Amniotic stem cell (primary cell): ENCODE data around the gene LPIN1.
"Not testable (repeated sequence)": the region's sequence is repeated elsewhere in the genome, so short reads cannot be mapped to it uniquely, and the experiment has no call there.

ENCODE experiments used
- DNase-seq: peaks from one replicate; lab custom pipeline; 2025; lab: John Stamatoyannopoulos, UW

LPIN1 gene

DNA sequence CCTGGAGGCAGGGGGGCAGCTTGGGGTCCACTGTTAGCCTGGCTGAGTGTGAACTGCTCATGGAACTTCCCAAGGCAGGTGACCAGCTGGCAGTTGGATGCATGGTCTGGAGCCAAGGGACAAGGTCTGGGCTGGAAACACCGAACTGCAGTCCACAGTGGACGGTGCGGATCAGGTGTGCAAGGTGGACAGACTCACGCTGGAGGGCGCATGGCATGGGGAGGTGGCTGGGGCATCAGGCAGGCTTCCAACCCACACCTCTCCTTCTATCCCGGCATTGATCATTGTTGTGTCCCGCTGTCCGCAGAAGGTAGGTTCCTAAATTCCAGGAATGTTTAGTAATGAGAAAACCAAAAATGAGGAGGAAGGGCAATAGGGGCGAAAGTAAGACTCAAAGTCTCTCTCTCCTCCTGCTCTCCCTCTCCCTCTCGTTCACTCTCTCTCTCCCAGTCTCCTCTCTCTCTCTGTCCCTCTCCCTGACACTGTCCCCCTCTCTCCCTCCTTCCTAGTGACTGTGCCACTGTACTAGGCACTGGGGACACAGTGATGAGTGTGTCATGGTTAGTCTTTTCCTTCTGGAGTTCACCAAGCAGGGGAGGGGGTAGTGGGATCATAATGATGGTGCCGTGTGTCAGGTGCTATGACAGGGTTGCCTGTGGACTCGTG lies 30.3 kb upstream of the LPIN1 start:
- DNase-seq = no peak

DNA sequence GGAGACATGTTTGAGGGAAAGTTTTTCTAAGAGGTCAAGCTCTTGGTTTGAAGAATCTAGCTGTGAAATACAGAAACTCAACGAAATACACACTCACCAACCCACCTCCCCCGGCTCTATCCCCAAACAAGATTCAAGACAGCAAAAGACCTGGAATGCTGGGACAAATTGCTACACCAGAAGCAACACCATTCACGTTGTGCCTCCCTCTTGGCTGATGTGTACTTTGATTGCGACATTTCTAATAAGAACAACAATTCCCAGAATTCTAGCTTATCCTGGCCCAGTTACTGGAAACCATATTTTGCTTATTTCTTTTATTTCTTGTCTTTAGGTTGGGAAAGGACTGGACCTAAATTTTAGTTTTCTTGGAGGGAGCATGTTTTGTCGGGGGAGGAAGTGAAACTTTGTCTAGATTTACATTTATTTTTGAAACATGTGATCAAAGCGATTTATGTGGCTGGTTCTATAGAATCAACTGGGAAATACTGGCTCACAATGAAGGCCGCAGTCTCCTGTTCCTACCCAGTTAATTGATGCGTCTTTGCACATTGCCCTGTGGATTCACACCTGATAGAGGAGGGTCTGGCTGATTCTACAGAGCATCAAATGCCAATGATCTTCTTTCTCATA lies 29.6 kb upstream of the LPIN1 start:
- DNase-seq = no peak

DNA sequence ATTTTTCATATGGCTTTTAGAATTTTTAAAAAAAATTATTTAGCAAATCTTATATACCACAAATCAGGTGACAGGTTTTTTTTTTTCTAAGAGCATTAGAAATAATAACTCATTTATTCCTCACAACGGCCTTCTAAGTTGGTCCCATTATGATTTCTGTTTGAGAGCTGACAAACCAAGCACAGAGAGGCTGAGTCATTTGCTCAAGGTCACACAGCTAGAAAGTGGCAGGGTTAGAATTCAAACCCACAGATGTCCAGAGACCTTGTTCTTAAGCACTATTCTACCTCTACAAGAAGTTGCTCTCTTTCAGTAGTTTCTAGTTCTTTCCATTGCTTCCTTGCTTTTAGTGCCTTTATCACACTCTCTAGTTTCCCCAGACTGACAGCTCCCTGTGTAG lies 28.8 kb upstream of the LPIN1 start:
- DNase-seq = no peak

DNA sequence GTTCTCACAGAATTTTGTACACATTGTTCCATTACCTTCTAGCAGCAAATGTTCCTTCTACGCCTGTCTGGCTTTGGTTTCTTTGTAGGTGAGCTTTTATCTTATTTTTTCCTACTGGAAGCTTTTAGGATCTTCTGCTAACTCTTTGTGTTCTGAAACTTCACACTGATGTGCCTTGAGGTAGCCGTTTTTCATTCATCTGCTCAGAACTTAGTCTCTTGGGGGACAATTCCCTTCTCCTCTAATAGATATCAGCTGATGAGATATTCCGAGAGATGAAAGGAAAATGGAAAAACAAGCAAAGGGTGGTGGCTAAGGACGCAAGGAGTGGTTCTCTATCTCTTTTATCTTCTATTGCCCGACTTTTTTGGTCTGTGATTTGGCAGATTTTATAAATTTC lies 27.8 kb upstream of the LPIN1 start:
- DNase-seq = no peak

DNA sequence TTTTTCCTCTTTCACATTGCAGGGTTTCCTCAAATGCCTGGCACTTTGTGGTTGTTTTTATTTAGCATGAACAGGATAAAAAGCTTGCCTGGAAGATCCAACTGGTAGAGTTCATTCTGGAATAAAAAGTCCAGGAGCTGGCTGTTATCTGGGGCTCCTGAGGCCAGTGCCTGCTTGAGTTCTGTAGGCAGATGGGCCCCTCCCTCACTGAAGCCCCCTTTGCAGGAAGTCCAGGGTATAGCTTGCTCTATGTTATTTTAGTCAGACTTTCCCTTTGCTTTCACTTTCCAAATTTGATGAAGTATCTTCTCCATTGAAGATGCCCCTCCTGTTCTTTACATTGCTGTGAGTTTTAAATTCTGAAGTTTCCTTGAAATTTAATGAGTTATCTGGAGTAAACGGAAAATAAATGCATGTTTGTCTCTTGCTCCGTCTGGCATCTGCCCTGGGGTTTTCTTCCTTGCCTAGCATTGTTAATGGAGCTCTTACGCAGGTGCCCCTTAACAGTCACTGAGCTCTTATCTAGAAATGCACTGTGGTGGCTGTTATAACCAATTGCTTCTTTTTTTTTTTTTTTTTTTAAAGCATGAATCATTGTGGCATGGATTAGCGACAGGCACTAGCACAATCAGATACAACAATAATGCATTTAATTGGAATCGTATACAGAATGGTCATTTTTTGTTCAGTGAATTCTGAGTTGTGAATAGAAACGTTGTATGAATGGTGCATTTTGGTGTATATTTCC lies 27.0 kb upstream of the LPIN1 start:
- no peak for DNase-seq

DNA sequence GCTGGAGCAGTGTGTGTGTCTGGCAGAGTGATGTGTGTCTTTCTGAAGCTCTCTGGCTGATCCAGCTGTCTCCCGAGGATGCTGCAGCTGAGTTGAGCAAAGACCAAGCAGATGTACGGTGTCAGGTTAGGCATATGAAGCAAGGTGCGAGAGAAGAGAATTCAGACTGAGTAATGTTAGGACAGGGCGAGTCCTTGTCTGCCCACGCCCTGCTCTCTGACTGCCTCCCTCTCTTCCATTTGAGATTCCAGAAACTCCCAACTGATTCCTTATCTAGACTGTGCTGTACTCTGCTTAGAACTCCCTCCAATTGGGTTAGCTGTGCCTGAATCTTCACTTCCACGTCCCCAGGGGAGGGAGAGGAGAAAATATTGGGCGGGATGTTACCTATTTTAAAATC lies 25.7 kb upstream of the LPIN1 start:
- no peak for DNase-seq

DNA sequence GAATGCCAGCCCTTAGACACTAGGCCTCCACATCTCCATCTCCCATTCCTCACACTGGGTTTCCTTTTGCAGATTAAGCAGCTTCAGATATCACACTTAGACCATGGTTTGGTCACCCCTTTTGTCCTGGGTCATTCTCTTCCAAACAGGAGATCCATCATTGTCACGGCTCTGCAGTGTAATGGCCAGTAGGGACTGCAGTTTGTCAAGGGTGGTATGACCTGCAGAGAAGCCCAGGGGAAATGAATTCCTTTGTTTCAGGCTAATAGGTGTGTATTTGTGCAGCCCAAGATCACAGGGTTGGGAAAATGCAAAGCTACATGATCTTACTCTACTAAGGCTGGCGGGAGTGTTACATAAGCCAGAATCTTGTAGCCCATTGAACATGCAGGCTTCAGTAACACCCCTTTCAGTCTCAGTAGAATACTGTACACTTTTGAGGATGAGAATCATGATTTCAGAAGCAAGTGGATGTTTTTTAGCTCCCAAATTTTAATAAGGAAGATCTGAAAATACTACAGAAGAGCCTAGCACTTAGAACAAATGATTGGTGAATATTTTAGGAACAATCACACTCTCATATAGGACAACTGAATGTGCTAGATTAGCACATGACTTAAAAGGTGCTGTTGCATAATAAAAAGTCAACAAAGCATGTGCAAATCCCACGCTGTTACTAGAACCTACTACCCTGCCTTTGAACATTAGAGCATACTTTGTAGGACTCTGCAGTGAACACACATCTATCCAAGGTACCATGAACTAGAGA lies 24.0 kb upstream of the LPIN1 start:
- no peak for DNase-seq

DNA sequence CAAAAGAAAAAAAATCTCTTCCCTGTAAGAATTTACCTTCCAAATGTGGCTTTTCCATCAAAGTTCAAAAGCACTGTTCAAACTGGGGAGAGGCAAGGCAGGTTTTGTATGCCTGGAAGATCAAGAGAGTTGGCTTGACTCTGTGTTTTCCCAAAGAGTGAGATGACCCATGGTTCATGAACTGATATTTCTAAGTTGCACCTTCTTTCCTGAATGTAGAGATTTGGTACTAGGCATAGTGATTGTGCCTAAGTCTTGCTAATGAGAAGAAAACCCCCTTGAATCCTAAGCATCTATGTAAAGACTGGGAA lies 23.4 kb upstream of the LPIN1 start:
- no peak for DNase-seq

DNA sequence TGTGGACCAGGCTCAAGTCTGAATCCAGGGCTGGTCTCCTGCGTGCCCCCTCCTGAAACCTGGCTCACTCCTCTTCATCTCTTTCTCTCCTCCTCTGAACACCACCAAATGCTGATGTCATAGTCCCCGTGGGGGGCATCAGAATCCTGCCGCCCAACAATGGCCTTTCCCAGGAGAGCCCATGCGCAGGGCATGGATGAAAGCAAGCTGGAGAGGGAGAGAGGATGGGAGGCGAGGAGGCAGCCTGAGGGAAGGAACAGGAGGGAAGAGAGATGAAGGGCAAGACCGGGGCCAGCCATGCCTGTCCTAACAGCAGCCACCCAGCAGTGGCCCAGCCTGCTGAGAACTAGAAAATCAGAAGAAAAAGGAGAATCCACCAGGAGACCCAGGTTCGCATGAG lies 22.3 kb upstream of the LPIN1 start:
- DNase-seq = no peak

DNA sequence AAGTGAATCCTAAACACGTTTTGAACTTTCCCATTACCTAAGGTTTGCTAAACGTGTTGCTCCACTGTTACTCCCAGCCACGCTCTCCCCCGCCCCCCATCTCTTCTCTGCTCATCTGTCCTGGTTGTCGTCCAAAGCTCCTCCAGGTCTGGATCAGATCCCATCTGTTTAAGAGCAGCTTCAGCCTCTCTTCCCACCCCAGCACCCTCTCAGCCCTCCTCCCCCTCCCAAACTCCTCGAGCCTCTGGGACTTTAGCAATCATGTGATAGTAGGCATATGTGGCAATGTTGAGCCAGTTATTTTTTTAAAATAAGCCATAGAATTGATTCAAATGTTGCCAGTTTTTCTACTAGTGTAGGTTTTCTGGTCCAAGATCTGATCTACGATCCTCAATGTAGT lies 20.0 kb upstream of the LPIN1 start:
- no peak for DNase-seq

DNA sequence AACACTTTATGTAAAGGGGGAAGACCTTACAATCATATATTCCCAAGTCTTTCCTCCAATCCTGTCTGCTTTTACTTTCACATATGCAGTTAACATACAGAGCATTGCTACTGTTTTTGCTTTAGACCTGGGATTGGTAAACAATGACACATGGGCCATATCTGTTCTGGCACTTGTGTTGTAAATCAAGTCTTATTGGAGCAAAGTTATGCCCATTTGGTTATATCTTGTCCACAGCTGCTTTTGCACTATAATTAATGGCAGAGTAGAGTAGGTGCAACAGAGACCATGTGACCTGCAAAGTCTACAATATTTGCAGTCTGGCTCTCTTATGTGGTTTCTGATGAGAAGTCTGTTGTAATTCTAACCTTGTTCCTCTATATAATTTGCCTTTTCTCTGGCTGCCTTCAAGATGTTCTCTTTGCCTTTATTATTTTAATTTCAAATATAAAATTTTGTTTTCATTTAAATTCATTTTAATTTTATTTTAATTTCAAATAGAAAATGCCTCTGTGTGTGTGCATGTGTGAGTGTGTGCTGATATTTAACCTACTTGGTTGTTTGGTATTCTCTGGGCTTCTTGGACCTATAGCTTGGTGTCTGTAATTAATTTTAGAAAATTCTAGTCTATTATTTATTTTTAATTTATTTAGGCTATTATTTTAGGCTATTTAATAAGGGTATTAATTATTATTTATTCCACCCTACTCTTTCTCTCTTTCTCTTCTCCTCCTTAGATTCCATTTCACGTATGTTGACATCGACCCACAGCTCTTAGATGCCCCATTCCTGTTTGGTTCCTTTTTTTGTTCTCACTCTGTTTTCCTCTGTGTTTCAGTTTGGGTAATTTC lies 16.8 kb upstream of the LPIN1 start:
- no peak for DNase-seq

DNA sequence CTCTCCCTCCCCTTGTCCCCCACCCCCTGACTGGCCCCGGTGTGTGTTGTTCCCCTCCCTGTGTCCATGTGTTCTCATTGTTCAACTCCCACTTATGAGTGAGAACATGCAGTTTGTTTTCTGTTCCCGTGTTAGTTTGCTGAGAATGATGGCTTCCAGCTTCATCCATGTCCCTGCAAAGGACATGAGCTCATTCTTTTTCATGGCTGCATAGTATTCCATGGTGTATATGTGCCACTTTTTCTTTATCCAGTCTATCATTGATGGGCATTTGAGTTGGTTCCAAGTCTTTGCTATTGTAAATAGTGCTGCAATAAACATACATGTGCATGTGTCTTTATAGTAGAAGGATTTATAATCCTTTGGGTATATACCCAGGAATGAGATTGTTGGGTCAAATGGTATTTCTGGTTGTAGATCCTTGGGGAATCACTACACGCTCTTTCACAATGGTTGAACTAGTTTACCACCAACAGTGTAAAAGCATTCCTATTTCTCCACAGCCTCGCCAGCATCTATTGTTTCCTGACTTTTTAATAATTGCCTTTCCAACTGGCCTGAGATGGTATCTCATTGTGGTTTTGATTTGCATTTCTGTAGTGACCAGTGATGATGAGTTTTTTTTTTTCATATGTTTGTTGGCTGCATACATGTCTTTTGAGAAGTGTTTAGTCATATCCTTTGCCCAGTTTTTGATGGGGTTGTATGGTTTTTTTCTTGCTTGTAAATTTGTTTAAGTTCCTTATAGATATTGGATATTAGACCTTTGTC lies 15.0 kb upstream of the LPIN1 start:
- DNase-seq = not testable (repeated sequence)

DNA sequence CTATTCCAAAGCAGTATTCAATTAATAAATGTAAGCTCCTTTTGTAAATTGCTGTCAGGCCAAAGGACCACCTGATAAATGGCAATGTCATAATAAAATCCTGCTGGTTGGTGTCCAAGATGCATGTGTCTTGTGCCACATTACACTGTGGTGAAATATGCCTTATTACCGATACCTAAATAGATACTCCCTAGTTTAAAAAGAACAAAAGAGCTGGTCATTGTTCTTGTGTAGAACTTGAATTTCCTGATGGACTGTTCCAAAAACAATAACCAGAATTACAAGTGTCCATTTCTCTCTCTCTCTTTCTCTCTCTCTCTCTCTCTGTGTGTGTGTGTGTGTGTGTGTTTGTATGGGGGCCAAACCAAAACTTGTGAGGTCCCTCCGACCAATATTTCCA lies 13.8 kb upstream of the LPIN1 start:
- DNase-seq = no peak

DNA sequence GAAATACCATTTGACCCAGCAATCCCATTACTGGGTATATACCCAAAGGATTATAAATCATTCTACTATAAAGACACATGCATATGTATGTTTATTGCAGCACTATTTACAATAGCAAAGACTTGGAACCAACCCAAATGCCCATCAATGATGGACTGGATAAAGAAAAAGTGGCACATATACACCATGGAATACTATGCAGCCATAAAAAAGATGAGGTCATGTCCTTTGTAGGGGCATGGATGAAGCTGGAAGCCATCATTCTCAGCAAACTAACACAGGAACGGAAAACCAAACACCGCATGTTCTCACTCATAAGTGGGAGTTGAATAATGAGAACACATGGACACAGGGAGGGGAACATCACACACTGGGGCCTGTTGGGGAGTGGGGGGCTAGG lies 8.6 kb upstream of the LPIN1 start:
- not testable (repeated sequence) for DNase-seq

DNA sequence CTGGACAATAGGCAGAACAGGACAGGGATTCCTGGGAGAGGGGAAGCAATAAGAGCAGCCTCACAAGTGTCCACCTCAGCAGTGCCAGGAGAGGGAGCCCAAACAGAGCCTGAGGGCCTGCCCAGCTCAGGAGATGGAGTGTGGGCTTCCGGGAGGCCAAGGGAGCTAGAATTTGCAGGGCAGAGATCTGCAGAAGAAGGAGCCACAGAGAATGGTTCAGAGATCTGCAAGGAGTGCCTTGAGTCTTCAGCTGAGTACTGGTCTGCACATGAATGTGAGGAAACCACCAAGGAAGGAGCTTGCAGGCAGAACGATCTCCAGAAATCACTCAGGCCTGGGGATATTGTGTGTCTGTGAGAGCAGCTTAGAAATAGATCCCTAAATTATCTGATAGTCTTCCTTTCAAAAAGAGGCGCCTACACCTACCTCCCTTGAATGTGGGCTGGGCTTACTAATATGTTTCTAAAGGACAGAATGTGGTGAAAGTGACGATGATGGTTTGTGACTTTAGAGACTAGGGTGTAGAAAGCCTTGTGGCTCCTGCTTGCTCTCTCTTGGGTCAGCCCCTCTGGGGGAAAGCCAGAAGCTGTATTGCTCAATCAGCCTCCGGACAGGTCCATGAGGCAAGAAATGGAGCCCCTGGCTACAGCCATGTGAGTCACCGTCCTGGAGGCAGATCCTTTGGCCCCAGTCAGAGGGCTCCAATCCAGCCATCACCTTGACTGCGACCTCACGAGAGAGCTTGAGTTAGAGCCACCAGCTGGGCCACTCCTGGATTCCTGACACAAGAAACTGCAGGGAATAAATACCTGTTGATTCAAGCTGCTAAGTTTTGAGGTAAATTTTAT lies 7.6 kb upstream of the LPIN1 start:
- peak; percentile 38 for DNase-seq

DNA sequence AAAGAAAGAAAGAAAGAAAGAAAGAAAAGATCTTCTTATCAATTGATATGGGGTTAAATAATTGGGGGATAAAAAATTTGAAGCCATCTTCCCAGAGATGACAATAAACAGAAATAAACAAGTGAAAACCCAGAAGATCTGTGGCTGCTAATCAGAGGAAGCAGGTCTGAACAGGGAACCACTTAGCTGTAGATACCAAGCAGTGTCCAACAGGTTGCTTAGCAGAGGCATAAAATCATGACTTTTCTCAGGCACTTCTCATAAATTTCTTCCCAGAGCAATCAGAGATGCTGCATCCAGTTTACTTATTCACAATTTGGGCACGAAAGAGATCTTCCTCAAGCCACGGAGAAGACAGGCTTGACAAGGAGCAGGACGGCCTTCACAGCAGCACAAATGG lies 5.7 kb upstream of the LPIN1 start:
- DNase-seq = no peak

DNA sequence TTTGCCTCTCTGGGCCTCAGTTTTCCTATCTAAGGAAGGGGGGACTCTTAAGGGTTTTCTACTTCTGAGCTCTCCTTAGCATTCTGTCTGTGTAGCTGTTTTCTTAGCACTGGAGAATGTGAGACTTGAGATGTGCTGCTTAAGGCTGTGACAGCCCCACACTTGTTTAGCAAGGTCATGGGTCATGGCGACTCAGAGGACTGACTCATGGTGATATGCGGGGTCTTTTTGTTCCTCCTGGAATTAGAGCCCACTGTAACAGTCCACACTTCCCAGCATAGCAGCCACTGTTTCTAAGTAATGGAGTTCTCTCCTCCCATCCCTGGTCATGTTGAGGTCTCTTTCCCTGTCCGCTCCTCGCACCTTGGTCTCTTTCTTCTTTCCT lies 4.1 kb upstream of the LPIN1 start:
- DNase-seq = no peak

DNA sequence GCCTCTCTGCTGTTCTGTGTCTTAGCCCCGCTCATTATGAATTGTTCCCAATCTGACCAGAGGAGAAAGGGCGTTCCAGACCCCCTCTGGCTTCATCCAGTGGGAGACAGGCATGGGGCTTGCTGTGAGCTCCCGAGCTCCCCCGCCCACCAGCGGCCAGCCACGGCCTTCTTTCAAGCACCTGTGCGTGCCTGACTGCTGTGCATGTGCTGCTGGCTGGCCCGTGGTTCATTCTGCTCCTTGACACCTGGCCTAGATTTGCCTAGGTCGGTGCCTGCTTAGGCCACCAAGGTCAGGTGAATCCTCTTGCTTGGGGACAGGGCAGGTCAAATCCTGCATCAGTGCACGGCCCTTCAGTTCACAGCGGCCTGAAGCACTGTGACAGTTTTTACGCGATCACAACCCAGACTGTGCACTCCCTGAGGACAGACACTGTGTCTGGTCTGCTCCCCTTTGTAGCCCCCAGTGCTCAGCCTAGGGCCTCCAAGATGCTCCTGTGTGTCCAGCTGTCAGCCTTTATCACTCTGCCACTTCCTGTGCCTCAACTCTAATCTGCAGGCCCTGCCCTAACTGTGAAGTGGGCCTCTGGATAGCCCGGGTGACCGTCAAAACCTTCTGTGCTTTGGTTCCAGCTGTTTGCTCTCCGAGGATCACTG lies 3.6 kb upstream of the LPIN1 start:
- DNase-seq = no peak

DNA sequence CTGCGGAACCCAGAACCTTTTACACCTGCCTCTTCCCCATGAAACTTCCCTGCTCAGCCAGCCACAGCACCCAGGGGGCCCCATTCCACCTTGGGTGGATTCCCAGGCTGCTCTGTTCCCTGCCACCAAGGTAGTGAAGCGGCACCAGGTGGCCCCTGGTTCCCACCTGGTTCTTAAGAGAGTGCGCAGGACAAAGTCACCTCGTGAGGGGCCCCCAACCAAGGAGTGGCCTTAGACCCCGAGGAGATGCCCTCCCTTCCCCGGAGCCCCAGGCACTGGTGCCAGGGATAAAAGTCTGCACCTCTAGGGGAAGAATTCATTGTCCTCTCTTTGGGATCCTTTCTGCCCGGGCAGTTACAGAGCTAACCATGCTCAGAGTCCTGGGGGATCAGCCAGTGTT lies 3.1 kb upstream of the LPIN1 start:
- no peak for DNase-seq
